SK-N-SH treated with all-trans-retinoic acid at 6 μM for 48 hours (cell line): ENCODE measurements around the gene TRAIP.

ENCODE experiments used
- ATAC-seq: fragments of 200-7000 bp; cut with Tn5 transposase; 3 replicates; pipeline ENCODE4 v1.9.1; 2020; ENCODE audit warnings: mild to moderate bottlenecking, moderate library complexity
- ARNTL ChIP-seq: fragments of 450-650 bp; formaldehyde crosslinking; IDR thresholded peaks from 2 replicates; pipeline ENCODE4 v1.5.0; 2020; ENCODE audit warnings: low read depth, mild to moderate bottlenecking, moderate library complexity, borderline replicate concordance
- BACH2 ChIP-seq: fragments of 250-450 bp; sonication (Bioruptor Pico); IDR thresholded peaks from 2 replicates; pipeline ENCODE4 v1.9.0; 2021; ENCODE audit warnings: mild to moderate bottlenecking, borderline replicate concordance
- CSDC2 ChIP-seq: fragments of 250-450 bp; sonication (Bioruptor Pico); IDR thresholded peaks from 2 replicates; pipeline ENCODE4 v1.5.0; 2020; ENCODE audit warnings: mild to moderate bottlenecking, moderate library complexity
- ESRRG ChIP-seq: fragments of 250-450 bp; sonication (Bioruptor Pico); IDR thresholded peaks from 2 replicates; pipeline ENCODE4 v1.6.1; 2021; ENCODE audit warnings: mild to moderate bottlenecking
- GLIS3 ChIP-seq: fragments of 250-450 bp; sonication (Bioruptor Pico); IDR thresholded peaks from 2 replicates; pipeline ENCODE4 v1.5.0; 2020; ENCODE audit warnings: mild to moderate bottlenecking, moderate library complexity
- ISL1 ChIP-seq: fragments of 250-450 bp; sonication (Bioruptor Pico); IDR thresholded peaks from 2 replicates; pipeline ENCODE4 v2.1.2; 2022; ENCODE audit warnings: mild to moderate bottlenecking, moderate library complexity
- OSR1 ChIP-seq: fragments of 250-450 bp; sonication (Bioruptor Pico); IDR thresholded peaks from 2 replicates; pipeline ENCODE4 v1.8.0; 2022; ENCODE audit warnings: moderate library complexity, mild to moderate bottlenecking, inconsistent platforms
- PPARA ChIP-seq: fragments of 250-450 bp; sonication (Bioruptor Pico); IDR thresholded peaks from 2 replicates; pipeline ENCODE4 v1.5.0; 2020; ENCODE audit warnings: mild to moderate bottlenecking, borderline replicate concordance
- RARB ChIP-seq: fragments of 250-450 bp; sonication (Bioruptor Pico); IDR thresholded peaks from 2 replicates; pipeline ENCODE4 v1.8.0; 2021; ENCODE audit warnings: mild to moderate bottlenecking, moderate library complexity
- SNAI2 ChIP-seq: fragments of 250-450 bp; sonication (Bioruptor Pico); IDR thresholded peaks from 2 replicates; pipeline ENCODE4 v1.5.0; 2020; ENCODE audit warnings: mild to moderate bottlenecking, moderate library complexity
- TOX ChIP-seq: fragments of 250-450 bp; sonication (Bioruptor Pico); IDR thresholded peaks from 2 replicates; pipeline ENCODE4 v1.8.0; 2021; ENCODE audit warnings: mild to moderate bottlenecking, moderate library complexity, borderline replicate concordance
- ZC3H10 ChIP-seq: fragments of 250-450 bp; sonication (Bioruptor Pico); IDR thresholded peaks from 2 replicates; pipeline ENCODE4 v1.5.1; 2021; ENCODE audit warnings: mild to moderate bottlenecking, moderate library complexity
- ZFP3 ChIP-seq: fragments of 250-450 bp; sonication (Bioruptor Pico); IDR thresholded peaks from 2 replicates; pipeline ENCODE4 v1.5.0; 2020; ENCODE audit warnings: mild to moderate bottlenecking, moderate library complexity
- ZFP30 ChIP-seq: fragments of 450-650 bp; formaldehyde crosslinking; IDR thresholded peaks from 2 replicates; pipeline ENCODE4 v1.5.0; 2022; ENCODE audit warnings: mild to moderate bottlenecking, moderate library complexity
- ZNF70 ChIP-seq: fragments of 450-650 bp; formaldehyde crosslinking; IDR thresholded peaks from 2 replicates; pipeline ENCODE4 v1.5.0; 2020; ENCODE audit warnings: mild to moderate bottlenecking, moderate library complexity
- ZNF8 ChIP-seq: fragments of 450-650 bp; formaldehyde crosslinking; IDR thresholded peaks from 2 replicates; pipeline ENCODE4 v1.5.0; 2020; ENCODE audit warnings: mild to moderate bottlenecking, moderate library complexity
- TF ChIP-seq, protein P1 (sequence below): fragments of 250-450 bp; sonication (Bioruptor Pico); IDR thresholded peaks from 2 replicates; pipeline ENCODE4 v1.5.1; 2021; ENCODE audit warnings: mild to moderate bottlenecking, moderate library complexity
- TF ChIP-seq, protein P2 (sequence below): fragments of 250-450 bp; sonication (Bioruptor Pico); IDR thresholded peaks from 2 replicates; pipeline ENCODE4 v1.5.1; 2020; ENCODE audit warnings: low read depth, mild to moderate bottlenecking, moderate library complexity
- TF ChIP-seq, protein P3 (sequence below): fragments of 250-450 bp; sonication (Bioruptor Pico); IDR thresholded peaks from 2 replicates; pipeline ENCODE4 v1.5.0; 2020; ENCODE audit warnings: mild to moderate bottlenecking, moderate library complexity
- TF ChIP-seq, protein P4 (sequence below): fragments of 250-450 bp; sonication (Bioruptor Pico); IDR thresholded peaks from 2 replicates; pipeline ENCODE4 v1.8.0; 2021; ENCODE audit warnings: low read depth, mild to moderate bottlenecking, moderate library complexity, borderline replicate concordance
- TF ChIP-seq, protein P5 (sequence below): fragments of 250-450 bp; sonication (Bioruptor Pico); IDR thresholded peaks from 2 replicates; pipeline ENCODE4 v1.8.0; 2020; ENCODE audit warnings: mild to moderate bottlenecking, moderate library complexity, borderline replicate concordance

TRAIP gene

DNA sequence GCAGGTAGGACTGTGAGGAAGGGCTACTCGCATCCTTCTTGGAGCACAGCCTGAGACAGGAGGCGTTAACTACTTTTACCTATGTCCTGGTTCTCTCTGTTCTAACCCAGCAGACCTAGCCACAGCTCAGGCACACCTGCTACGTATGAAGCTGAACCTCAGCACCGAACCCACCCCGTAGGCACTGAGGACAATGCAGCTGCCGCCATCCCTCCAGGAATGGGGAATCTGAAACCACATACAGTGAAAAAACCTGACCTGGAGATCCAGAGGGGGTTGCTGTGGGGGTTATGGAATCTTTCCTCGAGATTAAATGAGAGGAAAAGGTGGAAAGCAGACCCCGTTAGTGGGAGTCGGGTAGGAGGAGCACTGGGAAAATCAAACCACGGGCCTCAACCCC, 32.9 kb upstream of the TRAIP start:
- TF ChIP-seq BACH2 (CRISPR knock-in tag) (no peak), SNAI2 (CRISPR knock-in tag) (no peak), GLIS3 (no peak), ZFP30 (CRISPR knock-in tag) (no peak), ZC3H10 (CRISPR knock-in tag) (no peak), RARB (no peak), ESRRG (CRISPR knock-in tag) (no peak), ZNF70 (CRISPR knock-in tag) (no peak), ZNF8 (no peak), OSR1 (no peak), PPARA (CRISPR knock-in tag) (no peak), TOX (no peak), ARNTL (CRISPR knock-in tag) (no peak)
- TF ChIP-seq, protein P1, sequence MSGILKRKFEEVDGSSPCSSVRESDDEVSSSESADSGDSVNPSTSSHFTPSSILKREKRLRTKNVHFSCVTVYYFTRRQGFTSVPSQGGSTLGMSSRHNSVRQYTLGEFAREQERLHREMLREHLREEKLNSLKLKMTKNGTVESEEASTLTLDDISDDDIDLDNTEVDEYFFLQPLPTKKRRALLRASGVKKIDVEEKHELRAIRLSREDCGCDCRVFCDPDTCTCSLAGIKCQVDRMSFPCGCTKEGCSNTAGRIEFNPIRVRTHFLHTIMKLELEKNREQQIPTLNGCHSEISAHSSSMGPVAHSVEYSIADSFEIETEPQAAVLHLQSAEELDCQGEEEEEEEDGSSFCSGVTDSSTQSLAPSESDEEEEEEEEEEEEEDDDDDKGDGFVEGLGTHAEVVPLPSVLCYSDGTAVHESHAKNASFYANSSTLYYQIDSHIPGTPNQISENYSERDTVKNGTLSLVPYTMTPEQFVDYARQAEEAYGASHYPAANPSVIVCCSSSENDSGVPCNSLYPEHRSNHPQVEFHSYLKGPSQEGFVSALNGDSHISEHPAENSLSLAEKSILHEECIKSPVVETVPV (CRISPR knock-in tag): no peak
- TF ChIP-seq, protein P2, sequence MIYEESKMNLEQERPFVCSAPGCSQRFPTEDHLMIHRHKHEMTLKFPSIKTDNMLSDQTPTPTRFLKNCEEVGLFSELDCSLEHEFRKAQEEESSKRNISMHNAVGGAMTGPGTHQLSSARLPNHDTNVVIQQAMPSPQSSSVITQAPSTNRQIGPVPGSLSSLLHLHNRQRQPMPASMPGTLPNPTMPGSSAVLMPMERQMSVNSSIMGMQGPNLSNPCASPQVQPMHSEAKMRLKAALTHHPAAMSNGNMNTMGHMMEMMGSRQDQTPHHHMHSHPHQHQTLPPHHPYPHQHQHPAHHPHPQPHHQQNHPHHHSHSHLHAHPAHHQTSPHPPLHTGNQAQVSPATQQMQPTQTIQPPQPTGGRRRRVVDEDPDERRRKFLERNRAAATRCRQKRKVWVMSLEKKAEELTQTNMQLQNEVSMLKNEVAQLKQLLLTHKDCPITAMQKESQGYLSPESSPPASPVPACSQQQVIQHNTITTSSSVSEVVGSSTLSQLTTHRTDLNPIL (CRISPR knock-in tag): no peak
- TF ChIP-seq, protein P3, sequence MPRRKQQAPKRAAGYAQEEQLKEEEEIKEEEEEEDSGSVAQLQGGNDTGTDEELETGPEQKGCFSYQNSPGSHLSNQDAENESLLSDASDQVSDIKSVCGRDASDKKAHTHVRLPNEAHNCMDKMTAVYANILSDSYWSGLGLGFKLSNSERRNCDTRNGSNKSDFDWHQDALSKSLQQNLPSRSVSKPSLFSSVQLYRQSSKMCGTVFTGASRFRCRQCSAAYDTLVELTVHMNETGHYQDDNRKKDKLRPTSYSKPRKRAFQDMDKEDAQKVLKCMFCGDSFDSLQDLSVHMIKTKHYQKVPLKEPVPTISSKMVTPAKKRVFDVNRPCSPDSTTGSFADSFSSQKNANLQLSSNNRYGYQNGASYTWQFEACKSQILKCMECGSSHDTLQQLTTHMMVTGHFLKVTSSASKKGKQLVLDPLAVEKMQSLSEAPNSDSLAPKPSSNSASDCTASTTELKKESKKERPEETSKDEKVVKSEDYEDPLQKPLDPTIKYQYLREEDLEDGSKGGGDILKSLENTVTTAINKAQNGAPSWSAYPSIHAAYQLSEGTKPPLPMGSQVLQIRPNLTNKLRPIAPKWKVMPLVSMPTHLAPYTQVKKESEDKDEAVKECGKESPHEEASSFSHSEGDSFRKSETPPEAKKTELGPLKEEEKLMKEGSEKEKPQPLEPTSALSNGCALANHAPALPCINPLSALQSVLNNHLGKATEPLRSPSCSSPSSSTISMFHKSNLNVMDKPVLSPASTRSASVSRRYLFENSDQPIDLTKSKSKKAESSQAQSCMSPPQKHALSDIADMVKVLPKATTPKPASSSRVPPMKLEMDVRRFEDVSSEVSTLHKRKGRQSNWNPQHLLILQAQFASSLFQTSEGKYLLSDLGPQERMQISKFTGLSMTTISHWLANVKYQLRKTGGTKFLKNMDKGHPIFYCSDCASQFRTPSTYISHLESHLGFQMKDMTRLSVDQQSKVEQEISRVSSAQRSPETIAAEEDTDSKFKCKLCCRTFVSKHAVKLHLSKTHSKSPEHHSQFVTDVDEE: no peak
- TF ChIP-seq, all 23 proteins: peak for 0

DNA sequence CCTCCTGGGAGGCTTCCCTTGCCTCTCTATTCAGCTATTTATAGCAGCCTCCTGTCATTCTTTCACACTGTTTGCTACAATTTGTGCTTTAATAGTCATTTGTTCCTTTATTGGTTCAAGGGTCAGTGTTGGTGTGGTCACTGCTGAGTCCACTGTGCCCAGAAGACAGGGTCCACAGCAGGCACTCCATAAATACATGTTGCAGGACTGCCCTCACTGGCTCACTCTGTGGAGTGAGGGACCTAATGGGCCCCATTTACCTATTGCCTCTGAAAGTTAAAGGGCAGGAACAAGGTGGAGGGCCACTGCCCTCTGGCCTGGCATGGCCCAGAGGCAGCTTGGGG, 30.5 kb upstream of the TRAIP start:
- TF ChIP-seq, protein P4, sequence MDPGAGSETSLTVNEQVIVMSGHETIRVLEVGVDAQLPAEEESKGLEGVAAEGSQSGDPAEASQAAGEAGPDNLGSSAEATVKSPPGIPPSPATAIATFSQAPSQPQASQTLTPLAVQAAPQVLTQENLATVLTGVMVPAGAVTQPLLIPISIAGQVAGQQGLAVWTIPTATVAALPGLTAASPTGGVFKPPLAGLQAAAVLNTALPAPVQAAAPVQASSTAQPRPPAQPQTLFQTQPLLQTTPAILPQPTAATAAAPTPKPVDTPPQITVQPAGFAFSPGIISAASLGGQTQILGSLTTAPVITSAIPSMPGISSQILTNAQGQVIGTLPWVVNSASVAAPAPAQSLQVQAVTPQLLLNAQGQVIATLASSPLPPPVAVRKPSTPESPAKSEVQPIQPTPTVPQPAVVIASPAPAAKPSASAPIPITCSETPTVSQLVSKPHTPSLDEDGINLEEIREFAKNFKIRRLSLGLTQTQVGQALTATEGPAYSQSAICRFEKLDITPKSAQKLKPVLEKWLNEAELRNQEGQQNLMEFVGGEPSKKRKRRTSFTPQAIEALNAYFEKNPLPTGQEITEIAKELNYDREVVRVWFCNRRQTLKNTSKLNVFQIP: no peak
- no peak for TF ChIP-seq BACH2 (CRISPR knock-in tag)
- TF ChIP-seq ISL1 (CRISPR knock-in tag): no peak
- TF ChIP-seq ZFP3: no peak
- no peak for TF ChIP-seq ARNTL (CRISPR knock-in tag)
- no peak for TF ChIP-seq ZNF70 (CRISPR knock-in tag)
- TF ChIP-seq ZC3H10 (CRISPR knock-in tag): no peak
- TF ChIP-seq ESRRG (CRISPR knock-in tag): no peak
- no peak for TF ChIP-seq ZFP30 (CRISPR knock-in tag)
- no peak for TF ChIP-seq GLIS3
- no peak for TF ChIP-seq CSDC2 (CRISPR knock-in tag)
- no peak for TF ChIP-seq TOX
- TF ChIP-seq, protein P5, sequence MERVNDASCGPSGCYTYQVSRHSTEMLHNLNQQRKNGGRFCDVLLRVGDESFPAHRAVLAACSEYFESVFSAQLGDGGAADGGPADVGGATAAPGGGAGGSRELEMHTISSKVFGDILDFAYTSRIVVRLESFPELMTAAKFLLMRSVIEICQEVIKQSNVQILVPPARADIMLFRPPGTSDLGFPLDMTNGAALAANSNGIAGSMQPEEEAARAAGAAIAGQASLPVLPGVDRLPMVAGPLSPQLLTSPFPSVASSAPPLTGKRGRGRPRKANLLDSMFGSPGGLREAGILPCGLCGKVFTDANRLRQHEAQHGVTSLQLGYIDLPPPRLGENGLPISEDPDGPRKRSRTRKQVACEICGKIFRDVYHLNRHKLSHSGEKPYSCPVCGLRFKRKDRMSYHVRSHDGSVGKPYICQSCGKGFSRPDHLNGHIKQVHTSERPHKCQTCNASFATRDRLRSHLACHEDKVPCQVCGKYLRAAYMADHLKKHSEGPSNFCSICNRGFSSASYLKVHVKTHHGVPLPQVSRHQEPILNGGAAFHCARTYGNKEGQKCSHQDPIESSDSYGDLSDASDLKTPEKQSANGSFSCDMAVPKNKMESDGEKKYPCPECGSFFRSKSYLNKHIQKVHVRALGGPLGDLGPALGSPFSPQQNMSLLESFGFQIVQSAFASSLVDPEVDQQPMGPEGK (CRISPR knock-in tag): no peak
- TF ChIP-seq OSR1: no peak
- TF ChIP-seq, protein P1 (CRISPR knock-in tag): no peak
- no peak for ATAC-seq

More for the DNA sequence above, 32.9 kb upstream of the TRAIP start:
- no peak for ATAC-seq
